HG02884 (cell line): Measurements from ENCODE around the gene VAX1.
A peak's percentile ranks its signal among the peaks of the same experiment; 100 is the strongest.
"Not testable (repeated sequence)": the region's sequence is repeated elsewhere in the genome, so short reads cannot be mapped to it uniquely, and the experiment has no call there.

Experiments used
- ATAC-seq: cut with Tn5 transposase; IDR thresholded peaks from one replicate; pipeline ENCODE4 v1.9.1; 2021; ENCODE audit warnings: mild to moderate bottlenecking, moderate library complexity; ENCODE audit not compliant: unreplicated experiment

Gene VAX1, protein sequence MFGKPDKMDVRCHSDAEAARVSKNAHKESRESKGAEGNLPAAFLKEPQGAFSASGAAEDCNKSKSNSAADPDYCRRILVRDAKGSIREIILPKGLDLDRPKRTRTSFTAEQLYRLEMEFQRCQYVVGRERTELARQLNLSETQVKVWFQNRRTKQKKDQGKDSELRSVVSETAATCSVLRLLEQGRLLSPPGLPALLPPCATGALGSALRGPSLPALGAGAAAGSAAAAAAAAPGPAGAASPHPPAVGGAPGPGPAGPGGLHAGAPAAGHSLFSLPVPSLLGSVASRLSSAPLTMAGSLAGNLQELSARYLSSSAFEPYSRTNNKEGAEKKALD

DNA sequence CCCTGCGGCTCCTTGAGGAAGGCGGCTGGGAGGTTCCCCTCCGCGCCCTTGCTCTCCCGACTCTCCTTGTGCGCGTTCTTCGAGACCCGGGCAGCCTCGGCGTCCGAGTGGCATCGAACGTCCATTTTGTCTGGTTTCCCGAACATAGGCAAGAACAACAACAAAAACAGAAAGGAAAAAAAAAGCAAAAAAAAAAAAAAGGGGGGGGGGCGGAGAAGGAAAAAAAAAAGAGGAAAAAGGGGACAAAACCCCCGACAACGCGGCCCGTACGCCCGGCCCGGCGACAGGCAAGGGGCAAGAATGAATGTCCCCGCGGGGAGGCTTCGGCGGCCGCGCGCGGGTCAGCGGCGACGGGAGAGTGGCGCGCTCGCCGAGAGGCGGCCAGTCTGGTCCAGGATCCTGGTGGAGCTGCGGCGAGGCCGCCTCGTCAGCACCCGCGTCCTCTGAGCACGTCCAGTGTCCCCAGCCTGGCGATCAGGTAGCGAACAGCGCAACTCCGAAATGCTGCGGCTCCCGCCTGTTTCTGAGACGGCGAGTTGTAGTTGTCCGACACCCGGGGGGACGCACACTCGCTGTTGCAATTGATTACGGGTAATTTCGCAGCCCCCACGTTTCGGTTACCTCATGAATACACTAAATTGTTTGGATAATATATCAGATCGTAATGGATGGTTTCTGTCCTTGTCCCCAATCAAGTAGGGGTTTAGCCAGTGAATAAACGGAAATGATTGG is at the start of gene VAX1:
Gene VAX1, minus strand, starts transcription at position 360 of the 732 bp plus-strand sequence. Its CDS starts 214 bp downstream, at position 146.
- ATAC-seq: no peak

DNA sequence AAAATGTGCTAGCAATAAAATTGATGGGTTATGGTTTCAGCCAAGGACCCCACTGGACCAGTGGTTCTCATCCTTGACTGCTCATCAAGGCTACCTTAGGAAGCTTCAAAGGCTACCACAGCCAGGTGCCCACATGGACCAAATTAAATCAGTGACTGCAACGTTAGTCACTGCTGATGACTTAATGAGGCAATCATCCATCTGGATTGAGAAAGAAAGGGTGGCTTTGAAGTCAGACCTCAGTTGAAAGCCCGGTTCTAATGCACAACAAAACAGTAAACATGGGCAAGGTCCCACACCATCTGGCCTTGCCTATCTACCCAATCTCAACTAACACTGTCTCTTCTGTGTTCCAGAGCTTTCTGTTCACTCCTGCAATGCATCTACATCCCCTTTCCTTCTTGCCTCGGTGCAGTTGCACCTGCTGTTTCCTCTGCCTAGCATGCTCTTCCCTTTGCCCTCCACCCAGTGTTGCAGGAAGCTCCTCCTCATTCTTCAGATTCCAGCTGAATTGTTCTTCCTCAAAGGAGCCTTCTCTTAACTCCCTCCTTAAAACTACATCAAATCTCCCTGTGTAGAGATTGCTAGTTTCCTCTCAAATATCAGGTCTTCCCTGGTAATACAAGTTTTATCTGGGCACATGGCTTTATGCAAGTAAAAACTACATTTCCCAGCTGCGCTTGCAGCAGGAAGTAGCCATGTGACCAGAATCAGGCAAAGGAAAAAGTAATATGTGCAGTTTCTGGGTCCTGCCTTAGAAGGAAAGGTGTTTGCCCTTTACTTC is 49.0 kb upstream of the VAX1 start:
- ATAC-seq: no peak

DNA sequence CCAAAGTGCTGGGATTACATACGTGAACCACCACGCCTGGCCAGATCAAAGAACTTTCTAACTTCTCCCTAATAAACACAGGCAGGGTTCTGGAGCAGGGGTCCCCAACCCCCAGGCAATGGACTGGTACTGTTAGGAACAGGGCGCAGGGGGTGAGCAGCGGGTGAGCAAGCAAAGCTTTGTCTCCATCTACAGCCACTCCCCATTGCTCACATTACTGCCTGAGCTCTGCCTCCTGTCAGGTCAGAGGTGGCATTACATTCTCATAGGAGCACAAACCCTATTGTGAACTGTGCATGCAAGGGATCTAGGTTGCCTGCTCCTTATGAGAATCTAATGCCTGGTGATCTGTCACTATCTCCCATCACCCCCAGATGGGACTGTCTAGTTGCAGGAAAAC is 47.7 kb upstream of the VAX1 start:
- not testable (repeated sequence) for ATAC-seq

DNA sequence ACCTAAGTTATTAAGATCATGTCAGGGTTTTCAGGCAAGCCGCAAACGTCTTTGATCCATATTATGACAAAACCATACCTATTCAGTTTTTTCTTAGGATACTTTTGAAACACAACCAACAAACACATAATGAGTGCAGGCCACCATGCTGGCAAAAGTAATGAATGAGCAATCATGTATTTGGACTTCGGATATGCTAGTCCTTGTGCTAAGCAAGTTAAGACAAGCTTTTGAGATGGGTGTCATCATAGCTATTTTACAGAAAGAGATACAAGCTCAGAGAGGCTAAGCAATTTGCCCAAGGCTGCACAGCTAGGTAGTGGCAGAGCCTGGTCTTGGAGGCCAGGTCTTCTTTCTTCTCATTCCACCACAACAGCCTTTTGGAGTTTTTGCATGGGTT is 46.8 kb upstream of the VAX1 start:
- no peak for ATAC-seq

DNA sequence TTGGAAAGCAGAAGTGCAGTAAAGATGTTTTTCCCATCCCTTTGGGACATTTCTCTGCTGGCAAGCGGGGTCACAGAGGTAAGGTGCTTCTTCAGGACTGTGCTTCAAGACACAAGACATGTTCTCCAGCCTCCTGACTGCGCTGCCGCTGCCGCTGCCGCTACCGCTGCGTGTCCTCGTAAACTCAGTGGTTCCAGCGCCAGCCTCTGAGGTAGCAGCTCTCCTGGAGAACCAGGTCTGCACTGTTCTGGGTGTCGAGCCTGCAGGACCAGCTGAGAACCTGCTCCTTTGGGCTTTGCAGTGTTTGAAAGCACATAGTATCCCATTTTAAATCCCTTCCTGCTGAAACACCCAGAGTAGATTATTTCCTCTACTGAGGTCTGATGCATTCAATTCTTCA is 46.2 kb upstream of the VAX1 start:
- ATAC-seq: no peak

DNA sequence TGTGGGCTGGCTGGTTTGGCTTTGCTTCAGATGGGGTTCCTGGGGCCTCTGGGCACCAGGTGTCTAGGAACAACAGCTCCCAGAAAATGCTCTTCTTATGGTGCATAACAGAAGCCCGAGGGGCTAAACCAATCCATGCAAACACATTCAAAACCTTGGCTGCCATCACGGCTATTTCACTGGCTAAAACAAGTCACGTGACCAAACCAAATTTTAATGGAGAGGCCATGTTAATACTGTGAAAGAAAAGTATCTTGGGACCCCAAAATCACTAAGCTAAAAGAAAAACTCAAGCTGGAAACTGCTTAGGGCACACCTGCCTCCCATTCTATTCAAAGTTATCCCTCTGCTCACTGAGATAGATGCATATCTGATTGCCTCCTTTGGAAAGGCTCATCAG is 40.1 kb upstream of the VAX1 start:
- no peak for ATAC-seq

DNA sequence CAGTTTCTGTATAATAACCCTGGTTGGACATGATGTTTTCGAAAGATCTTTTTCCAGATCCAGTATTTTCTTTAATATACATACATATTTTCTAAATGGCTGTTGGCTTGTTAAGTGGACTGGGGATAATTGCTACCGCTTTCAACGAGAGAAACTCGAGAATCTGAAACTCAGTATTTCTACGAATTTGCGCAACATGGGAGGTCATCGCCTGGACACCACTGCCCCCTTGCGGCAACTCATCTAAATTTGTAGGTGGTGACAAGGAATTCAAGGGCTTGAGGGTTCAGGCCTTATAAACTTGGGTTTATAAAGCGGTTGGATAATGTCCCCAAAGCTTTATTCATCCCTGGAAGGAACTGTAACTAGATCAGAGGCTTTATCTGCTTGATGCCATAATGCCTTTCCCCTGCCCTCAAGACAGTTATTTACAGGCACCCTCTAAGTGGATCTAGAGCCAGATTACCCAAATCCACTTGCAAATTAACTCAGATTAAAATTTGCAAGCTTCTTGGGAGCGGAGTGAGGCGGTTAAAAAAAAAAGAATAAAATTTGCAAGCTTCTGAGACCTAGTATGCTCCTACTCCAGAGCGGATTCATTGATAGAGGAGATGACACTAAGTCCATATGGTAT is 37.9 kb upstream of the VAX1 start:
- ATAC-seq: peak; percentile 36

DNA sequence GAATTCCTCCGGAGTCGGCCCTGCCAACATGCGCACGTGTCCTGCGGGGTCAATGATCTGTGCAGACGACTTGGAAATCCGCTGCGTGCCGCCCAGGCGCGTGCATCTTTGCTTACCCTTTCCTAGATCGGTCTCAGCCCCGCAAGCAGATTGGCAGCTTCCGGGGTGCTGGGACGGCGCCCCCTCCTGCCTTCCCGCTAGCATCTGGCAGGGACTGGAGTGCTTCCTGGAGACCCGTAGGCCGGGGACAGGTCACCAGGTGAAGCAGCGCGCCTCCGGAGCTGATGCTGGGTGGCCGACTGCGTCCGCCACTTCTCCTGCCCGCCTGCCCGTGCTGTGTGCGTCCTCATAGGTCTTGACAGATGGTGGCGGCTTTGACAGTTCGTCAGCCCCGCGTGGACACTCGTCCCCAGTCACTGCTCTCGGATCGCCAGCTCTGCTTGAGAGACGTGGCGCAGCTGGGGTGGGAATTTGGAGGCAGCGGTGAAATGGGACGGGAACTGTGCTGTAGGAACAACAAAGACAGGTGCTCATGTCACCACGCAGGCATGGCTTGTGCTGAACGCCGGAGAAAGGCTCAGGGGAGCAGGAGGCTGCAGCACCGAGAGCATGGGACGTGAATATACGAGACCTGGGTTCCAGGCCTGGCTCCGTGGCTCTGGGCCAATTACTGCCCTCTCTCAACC is 37.3 kb upstream of the VAX1 start:
- ATAC-seq: peak; percentile 25

DNA sequence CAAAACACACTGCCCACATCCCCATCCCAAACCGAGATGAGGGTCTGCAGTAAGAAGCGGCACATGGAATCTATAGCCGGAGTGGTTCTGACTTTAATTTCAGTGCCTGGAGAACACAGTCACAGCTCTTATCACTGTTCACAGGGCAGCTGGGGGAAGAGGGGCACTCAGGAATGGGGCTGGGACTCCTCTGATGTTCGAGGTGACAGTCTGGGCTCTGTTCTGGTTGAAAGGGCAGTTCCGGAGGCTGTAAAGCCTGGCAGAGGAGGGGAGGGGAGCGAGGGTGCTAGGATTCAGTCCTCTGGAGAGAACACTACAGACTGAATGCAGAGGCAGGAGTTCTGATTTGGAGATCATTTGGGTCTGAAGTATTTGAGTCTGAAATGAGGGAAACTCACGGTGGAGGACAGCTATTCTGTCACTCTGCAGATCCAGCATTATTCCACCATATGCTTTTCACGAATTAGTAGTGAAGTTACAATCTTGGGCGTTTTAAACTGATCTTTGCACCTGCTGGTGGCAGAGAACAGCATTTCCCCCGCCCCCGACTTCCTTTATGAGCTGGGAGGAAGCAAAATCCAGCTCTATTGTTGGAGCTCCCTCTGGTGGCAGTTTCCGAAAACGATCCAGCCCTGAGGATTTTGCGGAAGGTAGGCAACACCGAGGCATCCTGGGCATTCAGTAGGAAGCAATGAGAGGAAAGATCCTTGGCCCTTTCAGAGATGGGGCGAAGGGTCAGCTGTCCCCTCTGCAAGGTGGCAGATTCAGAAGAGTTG is 36.6 kb upstream of the VAX1 start:
- ATAC-seq: peak; percentile 84

DNA sequence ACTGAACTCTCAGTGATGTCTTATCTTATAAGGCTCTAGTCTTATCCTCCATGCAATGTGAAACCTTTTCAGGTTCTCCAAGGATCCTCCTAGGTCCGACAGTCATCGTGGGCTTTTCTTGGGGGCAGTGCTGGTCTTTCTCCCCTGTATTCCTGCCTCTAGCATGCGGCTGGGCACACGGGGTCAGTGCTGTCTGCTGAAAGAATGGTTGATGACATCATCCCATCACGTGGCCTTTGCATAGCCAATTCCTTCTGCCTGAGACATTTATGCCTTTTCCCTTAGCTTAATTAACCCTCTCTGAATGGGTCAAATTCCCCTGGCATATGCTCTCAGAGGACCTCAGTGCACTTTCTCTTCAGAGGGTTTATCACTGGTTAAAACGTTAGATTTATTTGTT is 32.2 kb upstream of the VAX1 start:
- ATAC-seq: no peak

DNA sequence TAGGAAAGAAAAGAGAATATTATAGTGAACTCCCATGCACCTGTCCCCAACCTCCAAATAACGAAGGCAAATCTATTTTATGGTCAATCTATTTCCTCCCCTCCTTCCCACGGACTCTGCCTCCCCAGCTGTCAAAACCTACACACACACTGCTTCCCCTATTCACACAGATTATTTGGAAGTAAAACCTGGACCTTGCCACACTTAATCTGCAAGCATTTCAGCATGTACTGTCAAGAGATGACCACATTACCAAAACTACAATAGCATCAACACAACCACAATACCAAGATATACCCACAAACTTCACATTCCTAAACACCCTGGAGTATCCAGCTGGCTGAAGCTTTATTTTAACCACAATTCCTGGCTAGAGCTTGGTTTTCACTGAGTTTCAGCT is 31.4 kb upstream of the VAX1 start:
- no peak for ATAC-seq

DNA sequence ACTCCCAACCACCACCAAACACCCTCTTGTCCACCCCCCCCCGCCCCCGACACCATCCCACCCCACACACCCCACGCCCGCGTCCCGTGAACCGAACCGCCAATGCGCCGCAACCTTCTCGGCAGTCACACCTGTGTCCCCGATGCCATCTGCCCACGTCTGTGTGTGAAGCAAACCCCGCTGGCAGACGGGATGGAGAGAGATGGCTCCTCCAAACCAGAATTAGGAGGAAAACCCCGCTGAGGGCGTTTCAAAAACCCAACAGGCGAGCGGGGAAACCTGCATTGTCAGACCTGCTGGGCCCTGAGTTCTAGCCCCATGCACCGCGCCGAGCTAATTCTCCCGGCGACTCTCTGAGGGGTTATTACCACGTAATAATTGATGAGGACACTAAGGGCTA is 30.7 kb upstream of the VAX1 start:
- ATAC-seq: no peak

DNA sequence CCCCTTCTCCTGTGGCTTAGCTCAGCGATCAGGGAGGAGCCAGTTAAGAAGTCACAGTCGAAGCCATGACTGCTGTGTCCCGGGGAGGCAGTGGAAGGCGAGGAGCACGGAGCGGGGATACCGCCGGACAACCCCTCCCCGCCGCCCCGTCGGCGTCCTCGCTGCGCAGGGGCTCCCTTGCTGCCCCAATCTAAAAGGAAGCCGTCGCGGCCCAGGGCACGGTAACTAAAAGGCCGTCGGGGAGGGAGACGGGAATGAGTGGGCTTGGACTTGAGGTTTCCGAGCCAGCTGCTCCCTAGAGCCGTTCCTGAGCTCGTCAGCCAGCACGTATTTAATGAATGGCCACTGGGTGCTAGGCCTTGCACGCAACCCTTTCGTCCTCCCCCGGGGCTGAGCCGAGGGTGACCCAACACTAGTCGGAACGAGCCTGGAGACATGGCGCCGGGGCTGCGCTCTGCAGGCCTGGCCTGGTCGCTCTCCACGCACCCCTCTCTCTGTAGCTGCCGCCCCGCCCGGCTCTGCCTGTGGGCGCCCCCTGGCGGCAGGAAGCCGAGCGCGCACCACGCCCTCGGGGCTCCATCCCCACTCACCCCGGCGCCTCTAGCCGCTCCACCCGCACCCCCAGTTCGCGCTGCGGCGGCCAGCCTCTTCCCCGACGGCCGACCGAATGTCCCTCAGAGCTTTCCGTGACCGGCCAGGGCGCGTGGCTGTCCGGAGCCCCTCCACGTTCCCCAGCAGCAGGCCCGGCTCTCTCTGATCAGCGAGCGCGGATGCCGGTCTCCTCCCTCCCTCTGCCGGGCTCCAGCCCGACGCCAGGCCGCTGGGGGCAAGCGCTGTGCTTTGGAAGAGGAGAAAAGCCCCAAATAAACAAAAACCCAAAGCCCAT is 30.0 kb upstream of the VAX1 start:
- peak; percentile 84 for ATAC-seq

DNA sequence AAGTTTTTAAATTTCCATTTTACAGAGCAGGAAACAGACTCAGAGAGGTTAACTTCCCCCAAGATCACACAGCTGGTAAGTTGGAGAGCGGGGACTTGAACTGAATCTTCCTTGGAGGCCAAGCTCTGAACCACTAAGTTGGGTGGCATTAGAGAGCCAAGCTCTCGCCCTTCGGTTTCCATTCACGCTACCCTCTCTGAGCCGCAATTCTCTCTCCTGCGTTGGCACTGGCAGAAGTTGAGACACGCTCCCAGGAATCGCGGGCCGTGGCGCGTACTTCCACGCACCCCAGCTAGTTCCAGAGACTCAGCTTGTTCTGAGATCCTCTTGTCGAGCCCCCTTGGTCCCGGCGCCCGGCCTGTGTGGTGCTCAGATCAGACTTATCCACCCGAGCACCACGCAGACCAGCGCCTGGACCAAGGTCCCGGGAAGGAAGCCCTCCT is 29.3 kb upstream of the VAX1 start:
- no peak for ATAC-seq

DNA sequence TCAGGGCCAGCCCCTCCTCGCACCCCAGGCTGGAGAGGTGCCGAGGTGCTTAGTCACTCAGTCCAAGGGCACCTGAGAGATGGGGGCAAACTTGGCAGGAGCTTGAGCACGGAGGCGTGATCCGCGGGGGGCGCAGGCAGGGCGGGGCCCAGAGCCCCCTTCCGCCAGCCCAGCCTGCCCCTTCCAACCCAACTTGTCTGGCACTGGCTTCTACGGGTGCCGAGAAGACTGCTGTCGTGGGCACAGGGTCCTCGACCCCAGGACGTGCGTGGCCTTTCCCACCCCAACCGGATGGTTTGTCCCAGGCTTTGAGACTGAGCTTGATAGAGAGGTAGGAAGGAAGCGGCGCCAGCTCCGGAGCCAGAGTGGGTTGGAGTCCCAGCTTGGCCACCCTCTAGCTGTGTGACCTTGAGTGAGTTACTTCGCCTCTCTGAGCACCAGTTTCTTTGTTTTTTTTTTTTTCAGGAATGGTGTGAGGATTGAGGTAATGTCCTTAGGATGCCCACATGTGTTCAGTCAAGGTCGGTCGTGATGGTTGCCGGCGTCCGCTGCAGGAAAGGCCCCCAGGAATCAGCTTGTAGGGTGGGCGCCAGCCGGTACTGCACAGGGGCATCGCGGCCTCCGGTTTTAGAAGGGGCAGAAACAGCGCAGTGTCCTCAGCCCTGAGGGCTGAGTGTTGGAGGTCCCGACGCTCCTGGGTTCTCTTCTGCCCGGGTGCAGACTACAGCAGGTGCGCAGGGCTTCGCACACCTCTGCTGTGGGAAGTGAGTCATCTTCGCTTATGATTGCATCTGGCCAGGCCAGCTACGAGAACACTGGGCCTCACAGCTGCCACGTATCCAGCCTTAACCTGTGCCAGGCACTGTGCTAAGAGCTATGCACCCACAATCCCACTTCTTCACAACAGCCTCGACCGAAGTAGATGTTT is 28.6 kb upstream of the VAX1 start:
- ATAC-seq: no peak

DNA sequence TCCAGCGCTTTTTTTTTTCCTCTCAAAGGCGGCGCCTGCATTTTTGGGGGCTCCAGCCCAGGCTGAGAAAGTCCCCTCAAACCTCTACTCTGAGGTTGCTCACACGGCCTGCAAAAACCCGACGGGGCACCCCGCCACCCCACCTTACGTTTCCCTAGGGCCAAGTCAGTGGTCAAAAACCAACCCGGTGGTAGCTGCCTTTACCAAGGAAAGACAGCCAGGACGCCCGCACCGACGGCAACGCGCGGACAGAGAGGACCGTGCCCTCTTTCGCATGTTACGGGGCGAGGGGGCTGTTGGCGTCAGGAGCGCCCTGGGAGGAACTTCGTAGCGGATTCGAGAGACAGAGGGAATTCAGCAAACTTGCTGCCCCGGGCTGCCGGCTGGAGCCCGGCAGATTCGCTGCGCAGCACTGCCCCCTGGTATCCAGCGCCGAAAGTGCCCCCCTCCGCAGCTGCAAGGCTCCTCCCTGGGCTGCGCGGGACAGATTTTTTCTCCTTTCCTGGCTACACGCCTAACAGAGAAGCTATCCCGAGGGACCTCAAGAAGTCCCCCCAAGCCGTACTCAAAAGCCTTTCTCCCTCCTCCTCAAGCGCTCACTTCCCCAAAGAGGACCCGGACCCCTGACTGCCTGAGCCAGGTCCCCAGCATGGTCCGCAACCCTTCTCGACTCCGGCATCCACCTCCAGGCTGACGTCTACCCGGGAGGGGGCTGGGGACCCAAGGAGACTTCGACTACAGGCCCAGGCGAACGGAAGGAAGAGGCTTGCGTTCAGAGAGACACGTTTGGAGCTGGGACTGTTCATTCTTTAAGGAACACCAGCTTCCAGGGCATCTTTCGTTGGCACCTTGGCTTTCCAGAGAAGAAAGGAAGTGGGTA is 27.7 kb upstream of the VAX1 start:
- no peak for ATAC-seq
